Hematopoietic multipotent progenitor cell treated with erythropoietin and hydrocortisone succinate and interleukin-3 and kit ligand, for 8 days (in vitro differentiated cells): ENCODE data around the gene CNGA2.
A peak's percentile ranks its signal among the peaks of the same experiment; 100 is the strongest.

Experiments used
- DNase-seq: peaks from one replicate; pipeline ENCODE4 v3.0.0-alpha.2; 2015

CNGA2 gene

GRCh38 chrX:151713849-151714248 is 20.7 kb upstream of the CNGA2 start:
- peak; percentile 20 for DNase-seq

- no peak for DNase-seq
Measured at GRCh38 chrX:151714362-151714761, 20.2 kb upstream of the CNGA2 start.

- no peak for DNase-seq
Measured at GRCh38 chrX:151715752-151716151, 18.8 kb upstream of the CNGA2 start, which contains the start of gene FATE1. TSS of gene FATE1 (plus strand) at chrX:151716035. CDS start at chrX:151716120, 85 bp downstream.

- DNase-seq = no peak
Measured at GRCh38 chrX:151722241-151722846, 12.2 kb upstream of the CNGA2 start.

- no peak for DNase-seq
Measured at GRCh38 chrX:151723156-151723760, 11.3 kb upstream of the CNGA2 start.

GRCh38 chrX:151724563-151725337 is 9.8 kb upstream of the CNGA2 start:
- no peak for DNase-seq

GRCh38 chrX:151725338-151725614 is 9.3 kb upstream of the CNGA2 start:
- no peak for DNase-seq

- no peak for DNase-seq
Measured at GRCh38 chrX:151726751-151727150, 7.8 kb upstream of the CNGA2 start.

GRCh38 chrX:151727346-151727745 is 7.2 kb upstream of the CNGA2 start:
- DNase-seq = no peak

GRCh38 chrX:151729056-151729725 is 5.4 kb upstream of the CNGA2 start:
- DNase-seq = no peak

GRCh38 chrX:151735219-151735618 is 673 bp downstream of the CNGA2 start:
- DNase-seq = no peak

- DNase-seq = no peak
Measured at GRCh38 chrX:151736685-151737084, 2.1 kb downstream of the CNGA2 start.

GRCh38 chrX:151737494-151737893 is 2.9 kb downstream of the CNGA2 start:
- DNase-seq = no peak

GRCh38 chrX:151738751-151739150 is 4.2 kb downstream of the CNGA2 start:
- DNase-seq = no peak

GRCh38 chrX:151741606-151742005 is 7.1 kb downstream of the CNGA2 start:
- no peak for DNase-seq

GRCh38 chrX:151742311-151742710 is 7.8 kb downstream of the CNGA2 start:
- DNase-seq = no peak

- DNase-seq = no peak
Measured at GRCh38 chrX:151743651-151744470, 9.3 kb downstream of the CNGA2 start.

GRCh38 chrX:151745651-151746050 is 11.1 kb downstream of the CNGA2 start:
- no peak for DNase-seq

GRCh38 chrX:151746502-151746901 is 12.0 kb downstream of the CNGA2 start:
- DNase-seq = no peak

GRCh38 chrX:151750511-151750910 is 16.0 kb downstream of the CNGA2 start:
- DNase-seq = no peak

GRCh38 chrX:151752847-151753246 is 18.3 kb downstream of the CNGA2 start:
- DNase-seq = no peak

- peak; percentile 7 for DNase-seq
Measured at GRCh38 chrX:151753313-151754046, 18.9 kb downstream of the CNGA2 start.
